GM12865 (cell line): ENCODE results near the gene CD22.

Source experiments
- DNase-seq: peaks from one replicate; pipeline ENCODE4 v3.0.0; 2010; ENCODE audit warnings: low read depth
- H3K4me3 ChIP-seq: 2 replicates; pipeline ENCODE4 v1.5.1; 2011; ENCODE audit warnings: mild to moderate bottlenecking, low read depth, low read length, control low read depth
- TF ChIP-seq, protein P1 (sequence below): IDR thresholded peaks from 2 replicates; pipeline ENCODE4 v1.5.1; 2011; ENCODE audit warnings: low read length, control low read depth, low read depth, inconsistent platforms; ENCODE audit not compliant: insufficient read depth; ENCODE audit errors: missing control alignments

Gene CD22

GRCh38 chr19:35301961-35302360 is 27.0 kb upstream of the CD22 start:
- TF ChIP-seq, protein P1, sequence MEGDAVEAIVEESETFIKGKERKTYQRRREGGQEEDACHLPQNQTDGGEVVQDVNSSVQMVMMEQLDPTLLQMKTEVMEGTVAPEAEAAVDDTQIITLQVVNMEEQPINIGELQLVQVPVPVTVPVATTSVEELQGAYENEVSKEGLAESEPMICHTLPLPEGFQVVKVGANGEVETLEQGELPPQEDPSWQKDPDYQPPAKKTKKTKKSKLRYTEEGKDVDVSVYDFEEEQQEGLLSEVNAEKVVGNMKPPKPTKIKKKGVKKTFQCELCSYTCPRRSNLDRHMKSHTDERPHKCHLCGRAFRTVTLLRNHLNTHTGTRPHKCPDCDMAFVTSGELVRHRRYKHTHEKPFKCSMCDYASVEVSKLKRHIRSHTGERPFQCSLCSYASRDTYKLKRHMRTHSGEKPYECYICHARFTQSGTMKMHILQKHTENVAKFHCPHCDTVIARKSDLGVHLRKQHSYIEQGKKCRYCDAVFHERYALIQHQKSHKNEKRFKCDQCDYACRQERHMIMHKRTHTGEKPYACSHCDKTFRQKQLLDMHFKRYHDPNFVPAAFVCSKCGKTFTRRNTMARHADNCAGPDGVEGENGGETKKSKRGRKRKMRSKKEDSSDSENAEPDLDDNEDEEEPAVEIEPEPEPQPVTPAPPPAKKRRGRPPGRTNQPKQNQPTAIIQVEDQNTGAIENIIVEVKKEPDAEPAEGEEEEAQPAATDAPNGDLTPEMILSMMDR, result no peak
- H3K4me3 ChIP-seq, result no peak overlapping the region
- no peak for DNase-seq

DNA sequence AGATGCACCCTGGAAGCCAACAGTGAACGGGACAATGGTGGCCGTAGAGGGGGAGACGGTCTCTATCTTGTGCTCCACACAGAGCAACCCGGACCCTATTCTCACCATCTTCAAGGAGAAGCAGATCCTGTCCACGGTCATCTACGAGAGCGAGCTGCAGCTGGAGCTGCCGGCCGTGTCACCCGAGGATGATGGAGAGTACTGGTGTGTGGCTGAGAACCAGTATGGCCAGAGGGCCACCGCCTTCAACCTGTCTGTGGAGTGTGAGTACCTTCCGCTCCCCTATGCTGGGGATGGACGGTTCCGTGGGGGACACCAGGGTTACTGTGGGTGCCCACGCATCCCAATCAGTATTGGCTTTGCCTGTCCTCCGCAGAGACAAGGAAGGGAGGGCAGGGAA is 26.5 kb upstream of the CD22 start:
- no peak for DNase-seq
- H3K4me3 ChIP-seq, result no peak overlapping the region
- TF ChIP-seq, protein P1, result no peak

GRCh38 chr19:35303357-35303915 is 25.6 kb upstream of the CD22 start:
- TF ChIP-seq, protein P1, result no peak
- no peak for DNase-seq
- no peak overlapping the region for H3K4me3 ChIP-seq

GRCh38 chr19:35304036-35304435 is 25.0 kb upstream of the CD22 start:
- TF ChIP-seq, protein P1, result no peak
- DNase-seq, result no peak
- no peak overlapping the region for H3K4me3 ChIP-seq

GRCh38 chr19:35305181-35305580 is 23.8 kb upstream of the CD22 start:
- no peak for DNase-seq
- TF ChIP-seq, protein P1, result no peak
- H3K4me3 ChIP-seq, result no peak overlapping the region

DNA sequence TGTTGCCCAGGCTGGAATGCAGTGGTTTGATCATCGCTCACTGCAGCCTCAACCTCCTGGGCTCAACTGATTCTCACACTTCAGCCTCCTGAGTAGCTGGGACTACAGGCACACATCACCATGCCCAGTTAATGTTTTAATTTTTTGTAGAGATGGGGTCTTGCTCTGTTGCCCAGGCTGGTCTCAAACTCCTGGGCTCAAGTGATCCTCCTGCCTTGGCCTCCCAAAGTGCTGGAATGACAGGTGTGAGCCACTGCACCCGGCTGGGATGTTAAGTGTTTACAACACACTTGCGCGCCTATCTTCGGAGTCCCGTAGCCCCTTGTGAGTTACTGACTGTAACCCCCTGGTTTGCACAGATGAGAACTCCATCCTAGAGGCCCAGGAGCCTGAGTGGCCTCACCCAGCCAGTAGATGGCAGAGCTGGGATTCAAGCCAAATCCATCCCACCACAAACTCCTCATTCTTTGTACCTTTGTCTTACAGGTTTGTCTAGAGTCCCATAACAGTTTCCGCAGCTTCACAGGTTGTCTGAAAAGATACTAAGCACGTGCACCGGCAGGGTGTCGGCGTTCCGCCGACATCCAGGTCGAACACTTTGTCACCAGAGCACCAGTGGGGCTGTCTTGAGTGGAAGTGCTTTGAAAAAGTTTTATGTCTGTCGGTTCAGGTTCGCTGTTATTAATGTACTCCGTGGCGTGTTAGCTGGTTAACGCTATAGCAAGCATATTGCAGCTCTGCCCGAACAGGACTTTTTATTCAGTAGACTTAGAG is 22.3 kb upstream of the CD22 start:
- H3K4me3 ChIP-seq, result no peak overlapping the region
- TF ChIP-seq, protein P1, result peak; percentile 54
- DNase-seq, result peak; percentile 50
